IPS DF 6.9 (cell line): ENCODE results near the gene ARNT2.

ENCODE experiments used
- DNase-seq: peaks from one replicate; pipeline ENCODE4 v3.0.0-alpha.2; 2013; ENCODE audit warnings: low read depth, low spot score
- H3K27ac ChIP-seq: one replicate; pipeline ENCODE4 v1.5.1; 2013; ENCODE audit warnings: low read length, control low read depth
- H3K27me3 ChIP-seq: 2 replicates; pipeline ENCODE4 v1.6.1; 2013; ENCODE audit warnings: mild to moderate bottlenecking, low read length; ENCODE audit not compliant: control insufficient read depth, insufficient read depth
- H3K36me3 ChIP-seq: 2 replicates; pipeline ENCODE4 v1.6.1; 2013; ENCODE audit warnings: low read length; ENCODE audit not compliant: control insufficient read depth, insufficient read depth
- H3K4me1 ChIP-seq: 2 replicates; pipeline ENCODE4 v1.6.1; 2013; ENCODE audit warnings: low read length; ENCODE audit not compliant: control insufficient read depth, insufficient read depth
- H3K4me3 ChIP-seq: 2 replicates; pipeline ENCODE4 v1.5.1; 2013; ENCODE audit warnings: mild to moderate bottlenecking, low read length
- H3K9me3 ChIP-seq: 2 replicates; pipeline ENCODE4 v1.6.1; 2013; ENCODE audit warnings: low read length, inconsistent platforms; ENCODE audit not compliant: control insufficient read depth, insufficient read depth
- WGBS: extraction: QIAGEN DNeasy Blood & Tissue Kit; methylation state at CpG from one replicate; pipeline ENCODE4 v1.1.7; 2013; ENCODE audit warnings: mixed read lengths, missing lambda C conversion rate; ENCODE audit not compliant: insufficient read length, insufficient coverage; 5-methylcytosine and 5-hydroxymethylcytosine counted together

ARNT2 gene

DNA sequence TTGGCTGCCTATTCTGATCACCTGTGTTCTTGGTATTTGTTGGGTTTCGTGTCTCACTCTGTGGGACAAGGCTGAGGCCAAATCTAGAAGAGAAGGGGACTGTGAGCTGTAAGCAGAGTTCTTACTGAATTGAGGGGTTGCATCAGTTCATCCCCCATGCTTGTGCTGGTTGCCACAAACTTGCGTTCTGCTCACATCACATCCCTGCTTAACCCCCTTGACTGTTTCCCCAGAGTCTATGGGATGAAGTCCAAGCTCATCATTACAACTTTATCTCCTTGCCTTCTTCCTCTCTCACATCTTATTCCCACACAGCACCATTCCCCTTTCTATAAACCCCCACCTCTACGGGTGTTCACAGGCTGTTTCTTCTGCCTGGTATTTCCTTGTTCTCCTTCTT is 147.2 kb downstream of the ARNT2 start:
- no peak overlapping the region for H3K4me3 ChIP-seq
- no peaks in the 10 kb centered on the region for H3K4me1 ChIP-seq
- H3K9me3 ChIP-seq, result no peaks in the 10 kb centered on the region
- DNase-seq, result no peak
- no CpG with 5 or more reads among the region's 3 CpGs for WGBS
- no peaks in the 10 kb centered on the region for H3K27me3 ChIP-seq
- no peak overlapping the region for H3K27ac ChIP-seq
- H3K36me3 ChIP-seq, result no peaks in the 10 kb centered on the region

DNA sequence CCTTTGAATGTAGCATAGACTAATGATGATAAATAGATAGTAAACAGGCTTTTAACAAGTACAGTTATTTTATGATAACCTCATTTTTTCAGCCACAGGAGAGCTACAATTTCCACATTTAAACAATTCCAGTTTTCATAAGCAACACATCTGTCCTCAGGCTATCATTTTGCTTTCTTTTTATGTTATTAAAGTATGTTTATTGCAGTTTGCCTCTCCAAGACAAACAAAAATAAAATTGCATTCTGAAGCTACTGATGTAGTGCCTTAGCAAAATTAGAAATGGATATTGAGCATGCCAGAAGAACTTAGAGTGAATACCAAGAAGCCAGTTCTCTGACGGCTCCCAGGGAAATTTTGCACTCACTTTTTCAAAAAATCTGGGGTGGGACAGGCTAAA is 150.4 kb downstream of the ARNT2 start:
- DNase-seq, result no peak

DNA sequence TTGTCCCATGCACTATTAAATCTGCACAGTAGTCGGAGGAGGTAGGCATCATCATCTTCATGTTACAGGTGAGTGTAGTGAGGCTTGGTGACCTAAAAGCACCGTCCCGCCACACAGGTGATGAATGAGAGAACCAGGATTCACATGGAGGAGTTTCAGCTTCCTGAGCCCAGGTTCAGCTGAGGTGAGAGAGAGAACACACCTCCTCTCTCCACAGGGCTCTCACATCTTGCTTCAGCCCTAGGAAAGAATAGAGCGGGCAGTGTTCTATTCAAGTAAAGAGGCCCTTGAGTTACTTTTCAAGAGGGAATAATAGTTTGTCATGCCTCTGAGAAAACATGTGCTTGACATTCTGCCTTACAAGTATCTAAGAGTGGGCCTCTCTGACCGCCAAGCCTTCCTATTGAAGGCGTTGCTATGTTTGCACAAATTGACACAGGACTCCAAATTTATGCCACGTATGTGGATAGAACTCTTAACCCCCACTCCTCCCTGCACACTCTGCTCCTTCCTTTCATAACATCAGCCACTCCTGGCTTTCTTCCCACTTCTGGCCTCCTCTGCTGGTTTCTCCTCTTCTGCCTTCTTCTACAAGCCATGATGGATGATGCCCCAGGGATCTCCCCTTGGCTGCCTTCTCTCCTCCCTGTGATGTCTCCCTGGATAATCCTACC is 152.6 kb downstream of the ARNT2 start:
- no peaks in the 10 kb centered on the region for H3K4me1 ChIP-seq
- no peaks in the 10 kb centered on the region for H3K27me3 ChIP-seq
- no peak for DNase-seq
- WGBS, result no CpG with 5 or more reads among the region's 7 CpGs
- H3K4me3 ChIP-seq, result no peak overlapping the region
- no peaks in the 10 kb centered on the region for H3K9me3 ChIP-seq
- no peaks in the 10 kb centered on the region for H3K36me3 ChIP-seq
- no peak overlapping the region for H3K27ac ChIP-seq

More for the DNA sequence above, 150.4 kb downstream of the ARNT2 start:
- Histone ChIP-seq H3K27me3 (no peaks in the 10 kb centered on the region), H3K4me1 (no peaks in the 10 kb centered on the region), H3K27ac (no peak overlapping the region), H3K36me3 (no peaks in the 10 kb centered on the region), H3K4me3 (no peak overlapping the region), H3K9me3 (no peaks in the 10 kb centered on the region)
- WGBS, result no CpG with 5 or more reads among the region's 1 CpG

DNA sequence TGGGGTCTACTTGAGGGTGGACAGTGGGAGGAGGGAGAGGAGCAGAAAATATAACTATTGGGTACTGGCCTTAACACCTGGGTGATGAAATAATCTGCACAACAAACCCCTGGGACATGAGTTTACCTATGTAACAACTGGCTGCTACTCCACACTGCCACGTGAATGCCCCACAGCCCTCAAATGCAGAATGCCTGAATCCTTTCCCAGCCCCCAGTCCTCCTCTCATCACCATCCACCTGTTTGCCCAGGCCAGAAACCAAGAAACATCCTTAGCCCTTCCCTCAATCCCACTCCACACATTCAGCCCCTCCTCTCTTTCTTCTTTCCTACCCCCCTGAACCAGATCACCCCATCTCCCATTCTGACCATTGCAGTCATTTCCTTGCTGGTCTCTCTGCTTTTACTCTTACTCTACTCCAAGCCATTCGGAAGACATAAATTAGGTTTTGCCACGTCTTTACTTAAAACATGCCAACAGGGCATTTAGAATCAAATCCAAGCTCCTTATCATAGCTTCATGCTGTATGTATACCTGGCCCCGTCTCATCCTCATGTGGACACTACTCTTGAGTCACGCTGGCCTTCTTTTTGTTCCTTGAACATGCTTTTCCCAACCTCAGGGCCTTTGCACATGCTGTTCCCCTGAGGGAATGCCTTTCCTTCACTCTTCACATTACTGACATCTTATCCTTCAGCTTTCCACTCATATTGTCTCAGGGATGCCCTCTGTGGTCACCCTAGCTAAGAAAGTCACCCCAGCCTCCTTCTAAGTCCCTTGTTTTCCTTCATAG is 153.5 kb downstream of the ARNT2 start:
- no peaks in the 10 kb centered on the region for H3K9me3 ChIP-seq
- no peak for DNase-seq
- no CpG with 5 or more reads among the region's 5 CpGs for WGBS
- H3K27ac ChIP-seq, result no peak overlapping the region
- no peaks in the 10 kb centered on the region for H3K36me3 ChIP-seq
- H3K4me1 ChIP-seq, result no peaks in the 10 kb centered on the region
- no peak overlapping the region for H3K4me3 ChIP-seq
- H3K27me3 ChIP-seq, result no peaks in the 10 kb centered on the region

DNA sequence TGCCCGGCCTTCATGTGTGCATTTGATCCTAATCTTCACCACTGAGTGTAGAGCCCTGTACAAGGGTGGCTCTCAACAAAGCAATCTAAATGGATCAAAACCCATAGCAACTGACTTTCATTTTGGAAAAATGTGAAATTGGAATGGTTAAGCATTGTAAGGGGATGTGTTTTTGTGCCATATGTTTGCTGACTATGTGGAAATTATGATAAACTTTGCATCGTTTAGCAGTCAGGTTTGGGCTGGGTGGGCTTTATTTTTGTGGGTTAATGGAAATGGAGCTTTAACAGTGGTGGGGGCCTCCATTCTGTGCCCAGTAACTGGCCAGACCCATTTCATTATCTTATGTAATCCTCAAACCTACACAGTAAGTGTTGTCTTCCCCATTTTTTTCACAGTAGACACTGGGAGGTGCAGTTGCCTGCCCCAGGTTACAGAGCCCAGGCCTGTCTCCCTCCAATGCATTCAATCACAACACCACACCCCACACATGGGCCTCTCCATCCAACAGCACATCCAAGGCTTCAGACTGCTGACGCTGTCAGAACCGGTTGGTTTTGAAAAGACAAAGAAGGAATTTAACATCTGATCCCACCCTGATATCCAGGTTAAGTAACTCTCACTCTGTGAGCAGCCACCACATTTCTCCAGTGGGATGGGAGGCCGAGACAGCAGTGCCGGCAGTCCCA is 154.6 kb downstream of the ARNT2 start:
- WGBS, result no CpG with 5 or more reads among the region's 6 CpGs
- Histone ChIP-seq H3K27ac (no peak overlapping the region), H3K36me3 (no peaks in the 10 kb centered on the region), H3K9me3 (no peaks in the 10 kb centered on the region), H3K4me3 (no peak overlapping the region), H3K4me1 (no peaks in the 10 kb centered on the region), H3K27me3 (no peaks in the 10 kb centered on the region)
- no peak for DNase-seq

DNA sequence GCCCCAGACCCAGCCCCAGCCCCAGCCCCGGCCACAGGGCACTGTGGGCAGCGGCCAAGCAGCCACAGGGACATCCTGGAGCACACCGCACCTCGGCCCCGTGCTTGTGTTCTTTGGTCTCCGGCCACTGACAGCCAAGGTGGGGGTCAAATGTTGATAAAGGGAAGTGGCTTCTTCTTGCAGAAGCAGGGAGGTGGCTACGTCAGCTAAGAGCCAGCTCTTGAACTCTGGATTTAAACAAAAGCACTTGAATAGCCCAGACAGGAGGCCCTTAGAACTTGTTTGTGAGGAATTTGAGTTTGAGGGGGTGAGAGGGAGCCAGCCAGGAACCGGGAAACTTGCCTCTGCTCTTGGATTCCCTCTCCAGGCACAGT is 155.1 kb downstream of the ARNT2 start:
- Histone ChIP-seq H3K36me3 (no peaks in the 10 kb centered on the region), H3K4me3 (no peak overlapping the region), H3K4me1 (no peaks in the 10 kb centered on the region), H3K27ac (no peak overlapping the region), H3K27me3 (no peaks in the 10 kb centered on the region), H3K9me3 (no peaks in the 10 kb centered on the region)
- no peak for DNase-seq
- WGBS, result no CpG with 5 or more reads among the region's 8 CpGs

DNA sequence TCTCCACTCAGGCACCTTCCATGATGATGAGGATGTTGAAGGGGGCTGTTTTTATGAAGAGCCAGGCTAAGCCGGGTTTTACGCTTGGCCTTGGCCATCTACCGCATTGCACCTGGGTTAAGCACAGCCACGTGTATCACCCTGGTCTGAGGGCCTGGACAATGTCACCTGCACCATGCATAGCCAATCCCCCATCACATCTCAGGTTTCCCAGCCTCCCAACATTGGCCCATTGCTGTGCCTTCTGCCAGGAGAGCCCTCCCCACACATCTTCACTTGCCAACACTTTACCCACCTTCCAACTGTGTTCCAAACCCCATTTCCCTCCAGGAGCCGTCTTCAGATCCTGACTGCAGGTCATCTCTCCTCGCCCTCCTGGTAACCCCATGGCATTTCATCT is 155.6 kb downstream of the ARNT2 start:
- H3K9me3 ChIP-seq, result no peaks in the 10 kb centered on the region
- H3K27me3 ChIP-seq, result no peaks in the 10 kb centered on the region
- H3K36me3 ChIP-seq, result no peaks in the 10 kb centered on the region
- no CpG with 5 or more reads among the region's 6 CpGs for WGBS
- DNase-seq, result no peak
- no peak overlapping the region for H3K4me3 ChIP-seq
- no peak overlapping the region for H3K27ac ChIP-seq
- H3K4me1 ChIP-seq, result no peaks in the 10 kb centered on the region

DNA sequence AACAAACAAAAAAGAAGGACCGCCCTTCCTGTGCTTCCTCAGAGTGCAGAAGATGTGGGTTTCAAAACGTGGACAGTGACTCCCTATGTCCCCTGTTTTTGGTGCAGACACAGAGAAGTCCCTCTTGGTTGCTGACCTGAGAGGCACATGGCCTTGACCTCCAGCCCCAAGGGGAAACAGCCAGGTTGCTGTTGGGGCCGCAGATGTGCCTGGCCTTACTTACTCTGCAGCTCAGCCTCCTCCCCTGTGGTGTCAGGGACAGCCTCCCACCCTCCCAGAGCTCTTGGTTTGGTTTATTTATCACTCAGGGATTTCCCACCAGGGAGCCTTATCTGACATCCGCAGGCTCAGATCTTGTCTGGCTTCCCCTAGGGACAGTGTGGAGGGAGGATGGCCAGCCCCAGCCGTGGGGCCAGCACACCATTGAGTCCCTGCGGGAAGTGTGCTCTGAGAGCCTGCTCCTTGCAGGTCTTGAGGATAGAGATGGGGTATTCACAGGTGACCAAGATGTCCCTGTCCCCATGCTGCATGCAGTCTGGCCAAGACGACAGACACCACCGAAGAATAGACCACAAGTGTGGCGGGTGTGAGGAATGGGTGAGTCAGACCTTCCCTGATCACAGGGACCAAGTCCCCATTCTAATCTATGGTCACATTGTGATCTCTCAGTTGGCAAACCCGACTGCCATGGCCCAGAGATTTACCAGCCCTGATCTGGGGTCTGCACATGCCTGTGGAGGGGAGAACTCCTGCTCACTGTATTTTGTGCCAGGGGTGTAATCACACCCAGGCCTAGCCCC is 156.6 kb downstream of the ARNT2 start:
- DNase-seq, result no peak
- no peak overlapping the region for H3K27ac ChIP-seq
- H3K9me3 ChIP-seq, result no peaks in the 10 kb centered on the region

DNA sequence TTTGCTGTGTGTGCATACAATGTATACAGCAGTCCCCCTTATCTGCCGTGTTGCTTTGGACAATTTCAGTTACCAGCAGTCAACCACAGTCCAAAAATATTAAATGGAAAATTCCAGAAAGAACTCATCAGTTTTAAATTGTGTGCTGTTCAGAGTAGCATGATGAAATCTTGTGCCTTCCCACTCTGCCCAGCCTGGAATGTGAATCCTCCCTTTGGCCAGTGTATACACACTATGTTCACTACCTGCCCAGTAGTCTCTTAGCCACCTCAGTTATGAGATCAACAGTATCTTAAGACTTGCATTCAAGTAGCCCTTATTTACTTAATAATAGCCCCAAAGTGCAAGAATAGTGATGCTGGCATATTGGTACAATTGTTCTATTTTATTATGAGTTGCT is 157.3 kb downstream of the ARNT2 start:
- no peaks in the 10 kb centered on the region for H3K36me3 ChIP-seq
- H3K9me3 ChIP-seq, result no peaks in the 10 kb centered on the region
- H3K4me3 ChIP-seq, result no peak overlapping the region
- WGBS, result no CpG with 5 or more reads among the region's 1 CpG
- H3K27ac ChIP-seq, result no peak overlapping the region
- H3K4me1 ChIP-seq, result no peaks in the 10 kb centered on the region
- no peaks in the 10 kb centered on the region for H3K27me3 ChIP-seq
- DNase-seq, result no peak

More for the DNA sequence above, 156.6 kb downstream of the ARNT2 start:
- Histone ChIP-seq H3K27me3 (no peaks in the 10 kb centered on the region), H3K4me1 (no peaks in the 10 kb centered on the region), H3K4me3 (no peak overlapping the region), H3K36me3 (no peaks in the 10 kb centered on the region)
- no CpG with 5 or more reads among the region's 10 CpGs for WGBS

DNA sequence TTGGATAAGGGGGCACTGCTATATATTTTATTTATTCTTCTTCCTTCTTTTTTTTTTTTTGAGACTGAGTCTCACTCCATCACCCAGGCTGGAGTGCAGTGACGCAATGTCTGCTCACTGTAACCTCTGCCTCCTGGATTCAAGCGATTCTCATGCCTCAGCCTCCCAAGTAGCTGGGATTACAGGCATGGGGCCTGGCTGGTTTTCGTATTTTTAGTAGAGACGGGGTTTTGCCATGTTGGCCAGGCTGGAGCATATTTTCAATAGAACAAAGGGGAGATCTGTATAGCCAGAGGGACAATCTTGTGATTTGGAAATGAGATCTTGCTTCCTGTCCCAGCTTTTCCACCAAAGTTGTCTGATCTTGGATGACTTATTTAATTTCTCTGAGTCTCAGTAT is 157.9 kb downstream of the ARNT2 start:
- no peaks in the 10 kb centered on the region for H3K36me3 ChIP-seq
- H3K4me1 ChIP-seq, result no peaks in the 10 kb centered on the region
- no peak overlapping the region for H3K27ac ChIP-seq
- DNase-seq, result no peak
- no peak overlapping the region for H3K4me3 ChIP-seq
- WGBS, result no CpG with 5 or more reads among the region's 4 CpGs
- H3K27me3 ChIP-seq, result no peaks in the 10 kb centered on the region
- no peaks in the 10 kb centered on the region for H3K9me3 ChIP-seq
